GM12878 (cell line): ENCODE results near the gene SARM1. TPM values are rescaled to one million over a fixed set of nuclear protein-coding genes. Genes with fewer than 3 reads are reported as not detected.
A peak's percentile ranks its signal among the peaks of the same experiment; 100 is the strongest.

Source experiments
- ATF7 ChIP-seq: fragments of 450-650 bp; IDR thresholded peaks from 2 replicates; pipeline ENCODE4 v1.6.1; 2016; ENCODE audit warnings: low read depth, mild to moderate bottlenecking
- BCL3 ChIP-seq: IDR thresholded peaks from 2 replicates; pipeline ENCODE4 v1.6.1; 2011; ENCODE audit warnings: borderline replicate concordance, low read depth, mild to moderate bottlenecking, moderate library complexity, low read length; ENCODE audit not compliant: insufficient read depth, poor library complexity, severe bottlenecking
- BCLAF1 ChIP-seq: fragments of 450-650 bp; IDR thresholded peaks from 2 replicates; pipeline ENCODE4 v1.6.1; 2017; ENCODE audit warnings: antibody characterized with exemption, mild to moderate bottlenecking, moderate library complexity
- CBX3 ChIP-seq: fragments of 200-600 bp; sonication (generic); IDR thresholded peaks from 2 replicates; pipeline ENCODE4 v1.6.1; 2016; ENCODE audit warnings: low read depth, borderline replicate concordance
- CBX5 ChIP-seq: sonication (generic); IDR thresholded peaks from 2 replicates; pipeline ENCODE4 v1.6.1; 2016; ENCODE audit warnings: low read depth, moderate library complexity, mild to moderate bottlenecking, inconsistent platforms
- CHD2 ChIP-seq: IDR thresholded peaks from 2 replicates; pipeline ENCODE4 v1.6.1; 2011; ENCODE audit warnings: low read depth, low read length, improper control_type of control experiment, borderline replicate concordance
- EED ChIP-seq: sonication (generic); IDR thresholded peaks from 2 replicates; pipeline ENCODE4 v1.6.1; 2016; ENCODE audit warnings: antibody characterized with exemption, low read depth
- GABPA ChIP-seq: IDR thresholded peaks from 2 replicates; pipeline ENCODE4 v1.6.1; 2014; ENCODE audit warnings: antibody characterized with exemption, low read depth, mild to moderate bottlenecking, inconsistent platforms
- IKZF1 ChIP-seq: fragments of 450-650 bp; conservative IDR thresholded peaks from 2 replicates; pipeline ENCODE4 v1.6.1; 2017; ENCODE audit warnings: antibody characterized with exemption, mild to moderate bottlenecking
- KAT2A ChIP-seq: conservative IDR thresholded peaks from 2 replicates; pipeline ENCODE4 v1.6.1; 2011; ENCODE audit warnings: low read depth, low read length; ENCODE audit not compliant: control insufficient read depth
- KLF5 ChIP-seq: fragments of 450-650 bp; IDR thresholded peaks from 2 replicates; pipeline ENCODE4 v1.6.1; 2014; ENCODE audit warnings: mild to moderate bottlenecking; ENCODE audit not compliant: partially characterized antibody
- LARP7 ChIP-seq: fragments of 450-650 bp; IDR thresholded peaks from 2 replicates; pipeline ENCODE4 v1.6.1; 2017; ENCODE audit warnings: mild to moderate bottlenecking
- NFIC ChIP-seq: IDR thresholded peaks from 2 replicates; pipeline ENCODE4 v1.6.1; 2012; ENCODE audit warnings: low read depth, mild to moderate bottlenecking, inconsistent platforms, low read length, moderate library complexity
- POLR2A ChIP-seq: IDR thresholded peaks from 2 replicates; pipeline ENCODE4 v1.6.1; 2011; ENCODE audit warnings: low read depth, mild to moderate bottlenecking, low read length
- POLR2AphosphoS2 ChIP-seq: IDR thresholded peaks from 2 replicates; pipeline ENCODE4 v1.6.1; 2011; ENCODE audit warnings: low read depth, mild to moderate bottlenecking, low read length, improper control_type of control experiment, moderate library complexity
- SMARCA5 ChIP-seq: fragments of 450-650 bp; IDR thresholded peaks from 2 replicates; pipeline ENCODE4 v1.6.1; 2017; ENCODE audit warnings: mild to moderate bottlenecking
- STAT1 ChIP-seq: fragments of 450-650 bp; conservative IDR thresholded peaks from 2 replicates; pipeline ENCODE4 v1.6.1; 2014; ENCODE audit warnings: antibody characterized with exemption, mild to moderate bottlenecking
- TARDBP ChIP-seq: IDR thresholded peaks from 2 replicates; pipeline ENCODE4 v1.6.1; 2016; ENCODE audit warnings: borderline replicate concordance
- YY1 ChIP-seq: IDR thresholded peaks from 2 replicates; pipeline ENCODE4 v1.6.1; 2011; ENCODE audit warnings: low read depth, mild to moderate bottlenecking, low read length
- ZBED1 ChIP-seq: IDR thresholded peaks from 2 replicates; pipeline ENCODE4 v1.6.1; 2016; ENCODE audit warnings: borderline replicate concordance
- ZNF384 ChIP-seq: IDR thresholded peaks from 2 replicates; pipeline ENCODE4 v1.6.1; 2012; ENCODE audit warnings: low read depth, mild to moderate bottlenecking, low read length, improper control_type of control experiment, borderline replicate concordance
- polyA plus RNA-seq, 11 experiments: library from polyadenylated mRNA; depleted of rRNA in 4 of 11; unstranded in 6 of 11; stranded (reverse) in 5 of 11; fragments of >200 nt; fragmentation: Nextera tagmentation in 4 of 11; fragmentation: Illumina TruSeq in 1 of 11; extraction: Ambion mirVana in 4 of 11; extraction: Trizol in 1 of 11; gene quantifications; 1 replicate in 1 of 11; 2 replicates in 10 of 11; pipeline versions ENCODE4 v1.2.1 to v1.2.3, GENCODE V29; 2011 to 2016; ENCODE audit warnings: inconsistent platforms in 2 of 11, missing spikeins in 2 of 11, low read depth in 1 of 11
- total RNA-seq, 4 experiments: library from RNA; depleted of rRNA in 3 of 4; stranded (reverse); fragments of >200 nt in 3 of 4; fragmentation: Illumina TruSeq in 1 of 4; extraction: Trizol in 1 of 4; gene quantifications; 2 replicates each; pipeline versions ENCODE4 v1.2.1 to v1.2.3, GENCODE V29; 2013 to 2021
- TF ChIP-seq, protein P1 (sequence below): fragments of 450-650 bp; IDR thresholded peaks from 2 replicates; pipeline ENCODE4 v1.6.1; 2017; ENCODE audit warnings: mild to moderate bottlenecking, moderate library complexity

SARM1 gene
- total and polyA plus RNA-seq, 10 of the 15 experiments (the other 5 are each of a cell fraction or from before 2014, with no cell fraction given): 0.56 to 25.3 (median 11.9) TPM

- TF ChIP-seq BCL3 (no peak), ZBED1 (no peak), YY1 (peak; percentile 98), EED (no peak), CBX5 (no peak), BCLAF1 (no peak), CBX3 (no peak), ZNF384 (no peak), KAT2A (no peak), TARDBP (peak; percentile 69; the same call in 1 of the 2 replicates), CHD2 (peak; percentile 74; the same call in 1 of the 2 replicates), POLR2A (peak; percentile 97), SMARCA5 (peak; percentile 56; the same call in 1 of the 2 replicates), POLR2AphosphoS2 (peak; percentile 67; the same call in 1 of the 2 replicates), ATF7 (0 out of 2 replicates have a peak, but pooled peaks have one; percentile 16), KLF5 (peak; percentile 66), GABPA (peak; percentile 98), IKZF1 (peak; percentile 96), NFIC (peak; percentile 48; the same call in 1 of the 2 replicates), STAT1 (peak; percentile 28; the same call in 1 of the 2 replicates), LARP7 (peak; percentile 79)
- TF ChIP-seq, protein P1, sequence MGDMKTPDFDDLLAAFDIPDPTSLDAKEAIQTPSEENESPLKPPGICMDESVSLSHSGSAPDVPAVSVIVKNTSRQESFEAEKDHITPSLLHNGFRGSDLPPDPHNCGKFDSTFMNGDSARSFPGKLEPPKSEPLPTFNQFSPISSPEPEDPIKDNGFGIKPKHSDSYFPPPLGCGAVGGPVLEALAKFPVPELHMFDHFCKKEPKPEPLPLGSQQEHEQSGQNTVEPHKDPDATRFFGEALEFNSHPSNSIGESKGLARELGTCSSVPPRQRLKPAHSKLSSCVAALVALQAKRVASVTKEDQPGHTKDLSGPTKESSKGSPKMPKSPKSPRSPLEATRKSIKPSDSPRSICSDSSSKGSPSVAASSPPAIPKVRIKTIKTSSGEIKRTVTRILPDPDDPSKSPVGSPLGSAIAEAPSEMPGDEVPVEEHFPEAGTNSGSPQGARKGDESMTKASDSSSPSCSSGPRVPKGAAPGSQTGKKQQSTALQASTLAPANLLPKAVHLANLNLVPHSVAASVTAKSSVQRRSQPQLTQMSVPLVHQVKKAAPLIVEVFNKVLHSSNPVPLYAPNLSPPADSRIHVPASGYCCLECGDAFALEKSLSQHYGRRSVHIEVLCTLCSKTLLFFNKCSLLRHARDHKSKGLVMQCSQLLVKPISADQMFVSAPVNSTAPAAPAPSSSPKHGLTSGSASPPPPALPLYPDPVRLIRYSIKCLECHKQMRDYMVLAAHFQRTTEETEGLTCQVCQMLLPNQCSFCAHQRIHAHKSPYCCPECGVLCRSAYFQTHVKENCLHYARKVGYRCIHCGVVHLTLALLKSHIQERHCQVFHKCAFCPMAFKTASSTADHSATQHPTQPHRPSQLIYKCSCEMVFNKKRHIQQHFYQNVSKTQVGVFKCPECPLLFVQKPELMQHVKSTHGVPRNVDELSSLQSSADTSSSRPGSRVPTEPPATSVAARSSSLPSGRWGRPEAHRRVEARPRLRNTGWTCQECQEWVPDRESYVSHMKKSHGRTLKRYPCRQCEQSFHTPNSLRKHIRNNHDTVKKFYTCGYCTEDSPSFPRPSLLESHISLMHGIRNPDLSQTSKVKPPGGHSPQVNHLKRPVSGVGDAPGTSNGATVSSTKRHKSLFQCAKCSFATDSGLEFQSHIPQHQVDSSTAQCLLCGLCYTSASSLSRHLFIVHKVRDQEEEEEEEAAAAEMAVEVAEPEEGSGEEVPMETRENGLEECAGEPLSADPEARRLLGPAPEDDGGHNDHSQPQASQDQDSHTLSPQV: peak; percentile 56; the same call in 1 of the 2 replicates
These were observed 14.2 kb upstream of the SARM1 start, which contains the start of gene POLDIP2 (continued) for GRCh38 chr17:28357061-28357900.
